GM19463 (cell line): ENCODE results near the gene C16orf87.
"Not testable (repeated sequence)": the region's sequence is repeated elsewhere in the genome, so short reads cannot be mapped to it uniquely, and the experiment has no call there.

Experiments used
- ATAC-seq: cut with Tn5 transposase; IDR thresholded peaks from one replicate; pipeline ENCODE4 v1.9.1; 2021; ENCODE audit warnings: mild to moderate bottlenecking, moderate library complexity; ENCODE audit not compliant: unreplicated experiment

The C16orf87 gene

DNA sequence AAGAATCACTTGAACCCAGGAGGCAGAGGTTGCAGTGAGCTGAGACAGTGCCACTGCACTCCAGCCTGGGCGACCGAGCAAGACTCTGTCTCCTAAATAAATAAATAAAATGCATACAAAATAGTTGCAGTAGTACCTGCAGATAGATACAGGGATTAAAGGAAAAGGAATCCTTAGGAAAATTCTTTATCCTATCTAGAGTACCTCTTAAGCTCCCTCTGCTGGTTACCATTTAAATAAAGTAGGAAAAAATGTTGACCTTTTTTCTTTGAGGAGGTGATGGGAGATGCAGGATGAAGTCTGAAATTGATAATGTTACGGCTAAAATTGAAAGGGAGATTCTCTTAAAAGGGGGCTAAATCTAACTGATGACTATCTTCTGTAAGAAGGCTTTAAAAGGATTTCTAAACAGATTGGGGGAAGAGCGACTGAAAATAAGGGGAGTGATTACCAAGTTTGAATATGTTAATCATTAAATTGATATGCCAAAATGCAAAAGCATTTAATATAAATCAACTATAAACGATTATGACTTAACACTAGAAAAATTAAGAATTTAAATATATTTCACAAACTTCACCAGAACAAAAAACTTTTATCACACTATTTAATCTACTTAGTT, 29.4 kb downstream of the C16orf87 start:
- no peak for ATAC-seq

DNA sequence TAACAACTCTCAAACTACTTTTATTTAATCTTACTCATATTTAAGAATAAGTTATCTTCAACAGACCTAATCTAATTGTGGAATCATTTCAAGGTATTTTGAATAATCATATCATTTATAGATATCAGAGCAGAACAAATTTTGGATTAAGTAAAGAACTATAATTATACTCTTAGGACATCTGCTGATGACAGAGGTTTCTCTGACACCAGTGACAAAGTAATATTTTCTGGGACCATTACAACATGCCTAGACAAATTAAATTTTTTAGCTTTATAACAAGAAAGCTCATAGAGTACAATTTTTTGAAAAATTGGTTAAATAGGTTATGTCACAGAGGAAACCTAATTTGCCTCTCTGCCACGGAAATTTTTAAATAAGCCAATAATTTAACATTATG, 30.5 kb downstream of the C16orf87 start:
- no peak for ATAC-seq

DNA sequence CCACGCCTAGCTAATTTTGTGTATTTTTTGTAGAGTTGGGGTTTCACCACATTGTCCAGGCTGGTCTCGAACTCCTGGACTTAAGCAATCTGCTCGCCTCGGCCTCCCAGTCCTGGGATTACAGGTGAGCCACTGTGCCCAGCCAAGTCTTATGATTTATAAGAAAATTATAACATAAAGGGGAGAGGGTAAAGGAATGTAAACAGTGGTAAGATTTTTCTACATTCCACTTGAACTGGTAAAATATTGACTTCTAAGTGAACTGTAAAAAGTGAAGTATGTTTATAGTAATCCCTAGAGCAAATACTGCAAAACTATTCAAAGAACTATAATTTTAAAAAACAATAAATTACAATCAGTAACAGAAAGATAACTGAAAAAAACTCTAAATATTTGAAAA, 33.5 kb downstream of the C16orf87 start:
- no peak for ATAC-seq

DNA sequence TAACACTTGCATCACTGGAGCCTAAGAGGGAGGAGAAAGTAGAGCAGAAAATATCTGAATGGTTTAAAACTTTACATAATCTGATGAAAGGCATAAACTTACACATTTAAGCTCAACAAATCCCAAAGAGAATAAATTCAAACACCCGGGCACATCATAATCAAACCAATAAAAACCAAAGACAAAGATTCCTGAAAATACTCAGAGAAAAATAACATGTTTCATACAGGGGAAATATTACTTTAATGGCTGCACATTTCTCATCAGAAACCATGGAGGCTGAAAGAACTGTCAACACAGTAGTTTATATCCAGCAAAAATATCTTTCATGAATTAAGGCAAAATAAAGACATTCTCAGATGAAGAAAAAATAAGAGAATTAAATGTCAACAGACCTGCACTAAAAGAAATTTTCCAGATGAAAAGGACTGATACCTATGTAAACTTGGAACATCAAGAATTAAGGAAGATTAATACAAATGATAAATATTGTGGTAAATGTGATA, 34.2 kb downstream of the C16orf87 start:
- ATAC-seq = no peak

DNA sequence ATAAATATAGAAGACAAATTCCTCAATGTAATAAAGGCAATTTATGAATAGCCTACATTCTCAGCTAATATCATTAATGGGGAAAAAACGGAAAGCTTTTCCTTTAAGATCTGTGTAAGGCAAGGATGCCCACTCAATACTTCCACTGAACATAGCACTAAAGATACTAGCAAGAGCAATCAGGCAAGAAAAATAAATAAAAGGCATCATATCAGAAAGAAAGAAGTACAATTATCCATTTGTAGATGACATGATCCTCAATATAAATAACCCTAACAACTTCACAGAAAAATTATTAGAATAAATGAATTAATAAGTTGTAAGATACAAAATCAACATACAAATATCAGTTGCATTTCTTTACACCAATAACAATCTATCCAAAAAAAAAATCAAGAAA, 37.1 kb downstream of the C16orf87 start:
- no peak for ATAC-seq

DNA sequence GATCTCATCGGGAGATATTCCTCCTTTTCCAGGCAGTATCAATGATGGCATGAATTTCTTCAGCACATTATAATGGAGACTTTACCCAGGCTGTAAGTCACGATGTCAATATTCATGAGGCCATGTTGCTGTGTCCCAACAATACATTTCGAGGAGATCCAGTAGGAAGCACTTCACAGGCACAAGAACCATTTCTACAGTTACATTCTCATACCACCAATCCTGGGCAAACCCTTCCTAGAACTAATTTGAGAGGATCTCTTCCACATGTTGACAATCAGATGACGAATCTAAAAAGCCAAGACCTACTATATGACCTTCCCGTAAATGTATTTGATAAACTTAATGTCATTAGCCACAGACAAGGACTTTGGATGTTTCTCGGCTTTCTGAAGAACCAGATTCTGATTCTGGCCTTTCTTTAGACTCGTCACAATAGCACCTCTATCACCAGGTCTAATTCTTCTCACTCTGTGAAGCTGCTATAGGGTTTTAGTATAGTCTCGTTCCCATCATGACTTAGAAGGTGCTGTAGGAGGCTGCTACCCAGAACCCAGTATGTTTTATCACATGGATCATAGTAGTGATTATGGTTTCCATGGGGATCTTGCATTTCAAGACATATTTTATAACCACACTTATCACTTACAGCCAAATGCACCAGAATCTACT, 40.2 kb downstream of the C16orf87 start:
- no peak for ATAC-seq

DNA sequence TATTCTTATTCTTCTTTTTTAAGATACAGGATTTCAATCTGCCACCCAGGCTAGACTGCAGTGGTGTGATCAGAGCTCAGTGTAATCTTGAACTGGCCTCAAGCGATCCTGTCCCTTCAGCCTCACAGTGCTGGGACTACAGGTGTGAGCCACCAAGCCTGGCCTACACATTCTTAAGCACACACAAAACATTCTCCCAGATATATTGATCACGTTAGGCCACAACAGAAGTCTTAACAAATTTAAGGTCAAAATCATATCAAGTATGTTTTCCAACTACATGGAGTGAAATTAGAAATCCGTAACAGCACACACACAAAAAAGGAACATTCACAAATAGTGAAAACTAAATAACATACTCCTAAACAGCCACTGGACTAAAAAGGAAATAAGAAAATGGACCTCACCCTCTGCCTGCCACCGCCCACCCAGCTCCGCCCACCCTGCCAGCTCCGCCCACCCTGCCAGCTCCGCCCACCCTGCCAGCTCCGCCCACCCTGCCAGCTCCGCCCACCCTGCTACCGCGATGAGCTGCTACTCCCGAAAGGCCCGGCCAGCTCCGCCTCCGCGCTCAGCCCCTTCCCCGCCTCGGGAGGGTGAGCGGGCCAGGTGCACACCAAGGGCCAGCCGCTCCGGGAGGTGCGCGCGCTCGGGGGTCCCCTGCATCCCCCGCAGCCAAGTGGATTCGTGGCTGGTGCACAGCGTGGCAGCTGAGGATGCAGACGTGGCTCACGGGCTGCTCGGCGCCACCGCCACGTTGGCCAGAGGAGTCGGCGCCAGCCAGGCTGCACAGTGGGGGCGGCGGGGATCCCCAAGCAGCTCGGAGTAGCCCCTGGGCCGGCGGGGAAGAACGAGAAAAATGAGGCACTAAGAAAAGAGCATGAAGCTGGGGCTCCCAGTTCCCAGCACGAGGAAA, 41.2 kb downstream of the C16orf87 start:
- ATAC-seq = peak; percentile 85

DNA sequence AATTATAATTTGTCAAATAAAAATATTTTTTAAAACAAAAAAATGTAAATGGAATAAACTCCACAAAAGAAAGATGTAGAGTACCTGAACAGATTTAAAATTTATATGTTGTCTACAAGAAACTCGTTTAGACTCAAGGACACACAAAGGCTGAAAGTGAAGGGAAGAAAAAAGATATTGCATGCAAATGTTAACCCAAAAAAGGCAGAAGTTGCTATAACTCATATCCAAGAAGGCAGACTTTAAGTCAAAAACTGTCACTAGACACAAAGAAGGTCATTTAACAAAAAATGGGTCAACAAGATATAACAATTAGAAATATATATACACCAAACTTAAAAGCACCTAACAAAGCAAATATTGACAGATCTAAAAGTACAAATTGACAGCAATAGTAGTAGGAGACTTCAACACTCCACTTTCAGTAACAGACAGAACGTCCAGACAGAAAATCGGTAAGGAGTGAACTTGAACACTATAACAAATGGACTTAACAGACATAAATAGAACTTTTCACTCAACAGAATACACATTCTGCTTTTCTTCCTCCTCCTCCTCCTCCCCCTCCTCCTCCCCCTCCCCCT, 42.0 kb downstream of the C16orf87 start:
- no peak for ATAC-seq

DNA sequence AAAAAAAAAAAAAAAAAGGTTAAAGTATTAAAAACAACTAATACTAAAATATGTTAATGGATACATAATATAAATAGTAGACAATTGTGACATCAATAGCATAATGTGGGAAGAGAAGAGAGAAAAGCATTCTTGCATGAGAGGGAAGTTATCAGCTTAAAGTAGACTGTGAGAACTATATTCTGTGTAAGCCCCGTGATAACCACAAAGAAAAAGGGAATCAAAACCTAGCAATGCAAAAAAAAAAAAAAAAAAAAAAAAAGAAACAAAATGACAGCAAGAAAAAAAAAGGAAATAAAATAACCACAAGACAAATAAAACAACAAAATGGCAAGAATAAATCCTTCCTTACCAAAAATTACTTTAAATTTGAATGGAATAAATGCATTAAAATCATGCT, 43.1 kb downstream of the C16orf87 start:
- ATAC-seq = no peak

DNA sequence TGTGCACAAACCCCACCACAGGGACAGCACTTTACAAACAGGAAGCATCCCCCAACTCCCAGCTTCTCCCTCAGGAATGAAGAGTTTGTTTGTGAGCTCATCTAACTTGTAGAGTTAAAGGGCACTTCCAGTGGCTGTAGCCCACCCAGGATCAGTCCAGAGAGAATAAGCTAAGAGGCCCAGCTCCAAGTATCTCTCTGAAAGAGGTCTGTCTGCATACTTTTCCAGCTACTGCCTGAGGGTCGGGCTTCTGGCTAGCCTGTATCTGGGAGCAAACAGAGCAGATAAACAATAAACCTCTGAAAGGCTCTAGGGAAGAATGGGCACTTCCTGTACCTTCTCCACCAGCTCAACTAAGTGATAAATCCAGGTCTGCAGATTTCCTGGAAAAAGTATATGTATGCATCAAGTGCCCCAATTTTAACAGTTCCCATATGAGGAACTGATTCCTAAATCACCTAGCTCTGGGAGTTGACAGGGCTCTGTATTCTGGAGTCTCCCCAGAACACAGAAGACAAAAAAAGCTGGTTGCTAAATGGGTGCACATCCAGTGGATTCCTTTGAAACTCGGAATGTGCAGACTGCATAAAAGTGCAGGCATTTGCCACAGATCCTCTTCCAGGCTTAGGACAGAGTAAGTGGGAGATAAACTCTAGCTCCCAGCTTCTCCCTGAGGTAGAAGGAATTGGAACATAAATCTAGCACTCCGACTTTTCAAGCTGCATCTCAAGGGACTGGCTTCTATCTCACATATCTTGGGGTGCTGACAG, 45.7 kb downstream of the C16orf87 start:
- no peak for ATAC-seq

DNA sequence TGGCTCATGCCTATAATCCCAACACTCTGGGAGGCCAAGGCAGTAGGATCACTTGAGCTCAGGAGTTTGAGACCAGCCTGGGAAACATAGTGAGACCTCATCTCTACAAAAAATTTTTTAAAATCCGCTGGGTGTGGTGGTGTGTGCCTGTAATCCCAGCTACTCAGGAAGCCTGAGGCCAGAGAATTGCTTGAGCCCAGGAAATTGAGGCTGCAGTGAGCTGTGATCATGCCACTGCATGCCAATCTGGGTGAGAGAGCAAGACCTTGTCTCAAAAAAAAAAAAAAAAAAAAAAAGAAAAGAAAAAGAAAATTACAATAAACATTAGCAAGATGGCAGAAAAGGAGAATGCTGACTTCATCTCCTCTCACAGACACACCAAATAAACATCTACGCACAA, 46.4 kb downstream of the C16orf87 start:
- not testable (repeated sequence) for ATAC-seq

DNA sequence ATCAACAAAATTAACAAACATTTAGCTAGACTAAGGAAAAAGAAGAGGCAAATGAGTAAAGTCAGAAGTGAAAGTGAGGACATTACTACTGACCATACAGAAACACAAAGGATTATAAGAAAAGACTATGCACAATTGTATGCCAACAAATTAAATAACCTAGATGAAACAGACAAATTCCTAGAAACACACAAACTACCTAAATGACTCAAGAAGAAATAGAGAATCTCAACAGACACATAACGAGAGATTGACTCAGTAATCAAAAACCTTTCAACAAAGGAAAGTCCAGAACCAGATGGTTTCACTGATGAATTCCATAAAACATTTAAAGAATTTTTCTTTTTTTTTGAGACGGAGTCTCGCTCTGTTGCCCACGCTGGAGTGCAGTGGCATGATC, 47.2 kb downstream of the C16orf87 start:
- no peak for ATAC-seq

DNA sequence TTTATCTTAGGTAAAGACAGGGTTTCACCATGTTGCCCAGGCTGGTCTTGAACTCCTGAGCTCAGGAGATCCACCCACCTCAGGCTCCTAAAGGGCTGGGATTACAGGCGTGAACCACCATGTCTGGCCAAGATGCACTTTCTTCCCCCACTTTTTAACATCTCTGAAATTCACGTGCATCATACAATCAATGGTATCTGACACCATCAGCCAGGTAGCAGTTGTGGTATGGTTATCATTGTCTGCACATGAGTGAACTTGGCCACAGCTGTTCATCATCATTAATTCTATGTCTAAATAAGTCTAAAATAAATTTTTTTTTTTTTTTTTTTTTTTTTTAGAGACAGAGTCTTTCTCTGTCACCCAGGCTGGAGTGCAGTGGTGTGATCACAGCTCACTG, 48.7 kb downstream of the C16orf87 start:
- no peak for ATAC-seq

DNA sequence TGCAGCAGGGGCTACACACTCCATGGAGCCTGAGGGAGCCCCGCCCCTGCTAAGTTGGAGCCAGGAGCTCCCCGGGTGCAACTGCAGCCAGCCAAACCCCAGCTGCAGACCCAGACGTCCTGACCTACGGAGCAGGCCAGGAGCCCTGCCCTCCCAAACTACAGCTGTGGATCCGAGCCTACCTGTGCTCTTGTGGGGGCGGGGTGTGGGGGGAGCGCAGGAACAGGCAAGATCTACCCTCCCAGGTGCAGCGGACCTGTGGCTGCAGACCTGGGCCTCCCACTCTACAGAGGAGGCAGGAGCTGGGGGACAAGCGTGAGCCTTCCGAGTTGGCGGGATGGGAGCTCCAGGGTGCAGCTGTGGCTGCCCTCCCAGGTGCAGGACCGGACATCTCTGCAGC, 53.2 kb downstream of the C16orf87 start:
- no peak for ATAC-seq

DNA sequence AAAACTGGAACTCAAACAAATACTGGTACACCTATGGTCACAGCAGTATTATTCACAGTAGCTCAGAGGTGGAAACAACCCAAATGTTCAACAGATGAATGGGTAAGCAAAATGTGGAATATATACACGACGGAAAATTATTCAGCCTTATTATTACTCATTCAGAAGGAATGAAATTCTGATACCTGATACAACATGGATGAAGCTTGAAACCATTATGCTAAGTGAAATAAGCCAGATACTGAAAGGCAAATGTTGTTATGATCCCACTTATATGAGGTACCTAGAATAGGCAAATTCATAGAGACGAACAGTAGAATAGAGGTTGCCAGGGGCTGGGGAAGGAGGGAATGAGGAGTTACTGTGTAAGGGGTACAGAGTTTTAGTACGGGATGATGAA, 55.8 kb downstream of the C16orf87 start:
- ATAC-seq = no peak

DNA sequence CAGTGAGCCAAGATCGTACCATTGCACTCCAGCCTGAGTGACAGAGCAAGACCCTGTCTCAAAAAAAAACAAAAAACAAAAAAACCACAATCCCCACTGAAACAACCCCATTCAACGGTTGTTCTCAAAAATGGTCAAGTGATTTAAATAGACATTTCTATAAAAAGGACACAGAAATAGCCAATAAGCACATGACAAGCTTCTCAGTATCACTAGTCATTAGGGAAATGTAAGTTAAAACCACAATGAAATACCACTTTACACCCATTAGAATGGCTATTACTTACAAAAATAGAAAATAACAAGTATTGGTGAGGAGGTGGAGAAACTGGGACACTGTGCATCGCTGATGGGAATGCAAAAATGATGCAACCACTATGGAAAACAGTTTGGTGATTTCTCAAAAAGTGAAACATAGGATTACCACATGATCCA, 56.2 kb downstream of the C16orf87 start:
- peak; percentile 75 for ATAC-seq

DNA sequence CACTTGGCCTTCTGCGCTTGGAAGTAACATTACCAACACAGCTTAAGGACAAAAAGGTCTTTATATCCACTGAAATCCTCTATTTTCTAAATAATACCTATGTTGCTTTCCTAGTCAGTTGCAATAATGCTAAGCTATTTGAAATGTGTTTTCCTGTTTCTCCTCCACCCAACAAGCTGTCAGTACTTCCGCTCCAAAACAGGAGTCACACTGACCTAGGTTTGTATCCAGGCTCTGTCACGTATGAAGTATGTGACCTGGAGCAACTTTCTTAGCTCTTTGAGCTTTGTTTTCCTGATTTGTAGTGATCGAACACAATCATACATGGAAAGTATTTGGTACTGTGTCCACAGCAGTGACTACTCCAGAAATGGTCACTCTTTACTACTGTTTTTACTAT, 58.5 kb downstream of the C16orf87 start:
- no peak for ATAC-seq

DNA sequence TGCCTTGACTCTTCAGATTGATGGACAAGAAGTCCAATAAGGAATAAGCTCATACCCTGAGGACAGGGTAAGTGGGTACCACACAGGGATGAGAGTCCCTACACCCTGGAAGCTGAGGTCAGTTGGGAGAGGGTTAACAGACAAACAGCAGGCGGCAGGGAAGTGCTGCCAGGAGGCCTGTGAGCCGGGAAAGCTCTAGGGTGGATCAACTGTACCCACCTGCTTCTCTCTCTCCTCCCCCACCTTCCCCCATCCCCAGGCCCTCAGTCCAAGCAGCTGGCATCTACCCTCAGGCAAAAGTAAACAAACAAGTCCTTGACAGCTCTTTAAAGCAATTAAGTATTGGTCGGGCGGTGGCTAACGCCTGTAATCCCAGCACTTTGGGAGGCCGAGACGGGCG, 62.2 kb downstream of the C16orf87 start:
- no peak for ATAC-seq

DNA sequence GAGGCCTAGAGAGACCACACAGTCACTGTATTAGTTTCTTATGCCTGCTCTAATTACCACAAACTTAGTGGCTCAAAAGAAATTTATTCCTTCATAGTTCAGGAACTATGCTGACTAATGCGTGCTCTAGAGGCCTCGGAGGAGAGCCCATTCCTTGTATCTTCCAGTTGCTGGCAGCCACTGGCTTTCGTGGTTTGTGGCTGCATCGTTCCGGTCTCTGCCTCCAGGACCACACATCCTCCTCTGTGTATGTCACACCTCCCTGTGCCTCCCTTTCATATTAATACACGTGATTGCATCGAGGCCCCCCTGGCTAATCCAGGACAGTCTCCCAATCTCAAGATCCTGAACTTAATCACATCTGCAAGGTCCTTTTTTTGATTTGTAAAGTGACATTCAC, 65.9 kb downstream of the C16orf87 start:
- no peak for ATAC-seq

DNA sequence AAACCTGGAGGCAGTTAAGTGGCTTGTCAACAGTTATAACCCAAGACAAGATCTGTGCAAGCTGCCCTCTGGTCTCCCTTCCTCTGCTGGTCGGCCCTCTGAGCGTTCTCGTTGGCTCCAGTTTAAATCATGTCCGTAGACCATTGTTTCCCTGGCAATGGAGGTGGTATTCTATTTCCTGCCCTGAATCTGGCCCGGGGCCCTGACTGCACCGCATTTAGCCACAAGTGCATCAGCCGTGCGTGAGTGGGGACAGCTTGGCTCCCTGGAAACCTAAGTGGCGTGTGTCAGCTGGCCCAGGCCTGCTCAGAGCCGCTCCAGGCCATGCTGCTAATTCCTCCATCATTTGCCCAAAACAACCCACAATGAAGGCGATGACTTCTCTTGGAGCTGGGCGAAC, 67.8 kb downstream of the C16orf87 start:
- ATAC-seq = no peak

DNA sequence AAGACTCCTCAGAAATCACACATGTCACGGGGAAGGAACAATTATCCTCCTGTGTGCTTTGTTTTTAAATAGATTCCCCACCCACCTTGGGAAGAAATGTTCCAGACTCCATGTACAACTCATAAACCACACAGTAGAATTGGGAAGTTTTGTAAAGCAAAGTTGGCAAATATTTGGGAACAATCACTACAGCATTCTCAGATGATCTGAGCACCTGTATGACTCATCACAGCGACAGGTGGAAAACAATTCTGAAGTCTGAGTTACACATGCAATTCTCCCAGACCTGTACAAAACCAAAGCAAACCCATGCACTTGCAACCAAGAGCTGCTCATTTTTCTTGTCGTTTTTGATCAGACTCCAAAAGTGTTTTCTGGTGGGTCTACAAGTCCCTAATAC, 68.4 kb downstream of the C16orf87 start:
- no peak for ATAC-seq
